Measurements from ENCODE around the gene NAXD.

The NAXD gene

GRCh38 chr13:110682746-110683145 lies 67.4 kb downstream of the NAXD start:
- H3K4me3 ChIP-seq (IDR thresholded peaks at IDR 0.05; ENCODE audit: insufficient read depth, low read depth, low read length): no peak overlapping the region
- no peaks in the 10 kb centered on the region for H3K79me2 ChIP-seq (ENCODE audit: insufficient read depth, low read depth)
- no peak for TF ChIP-seq CTCF (conservative IDR thresholded peaks at IDR 0.05; ENCODE audit: low read depth, low read length)
- no peaks in the 10 kb centered on the region for H3K27me3 ChIP-seq (ENCODE audit: insufficient read depth, low read depth)
- no peak overlapping the region for H3K9ac ChIP-seq
- H3K4me1 ChIP-seq (ENCODE audit: low read depth, poor library complexity, severe bottlenecking): no peaks in the 10 kb centered on the region
- H4K20me1 ChIP-seq (ENCODE audit: insufficient read depth): no peaks in the 10 kb centered on the region
- no peaks in the 10 kb centered on the region for H3K36me3 ChIP-seq (ENCODE audit: insufficient read depth)
- H3K27ac ChIP-seq: no peak overlapping the region
- H3K4me2 ChIP-seq: no peak overlapping the region
- H2AFZ ChIP-seq (ENCODE audit: low read depth): no peak overlapping the region

- no peaks in the 10 kb centered on the region for H3K36me3 ChIP-seq (ENCODE audit: insufficient read depth)
- H3K79me2 ChIP-seq (ENCODE audit: insufficient read depth, low read depth): no peaks in the 10 kb centered on the region
- H2AFZ ChIP-seq (ENCODE audit: low read depth): no peak overlapping the region
- H4K20me1 ChIP-seq (ENCODE audit: insufficient read depth): no peaks in the 10 kb centered on the region
- no peak overlapping the region for H3K9ac ChIP-seq
- H3K4me2 ChIP-seq: no peak overlapping the region
- no peak overlapping the region for H3K4me3 ChIP-seq (IDR thresholded peaks at IDR 0.05; ENCODE audit: insufficient read depth, low read depth, low read length)
- H3K27ac ChIP-seq: no peak overlapping the region
- no peak for TF ChIP-seq CTCF (conservative IDR thresholded peaks at IDR 0.05; ENCODE audit: low read depth, low read length)
- no peaks in the 10 kb centered on the region for H3K27me3 ChIP-seq (ENCODE audit: insufficient read depth, low read depth)
- no peaks in the 10 kb centered on the region for H3K4me1 ChIP-seq (ENCODE audit: low read depth, poor library complexity, severe bottlenecking)
Measured at GRCh38 chr13:110683203-110683883, 68.0 kb downstream of the NAXD start.

GRCh38 chr13:110683921-110684320 lies 68.6 kb downstream of the NAXD start:
- no peaks in the 10 kb centered on the region for H3K4me1 ChIP-seq (ENCODE audit: low read depth, poor library complexity, severe bottlenecking)
- TF ChIP-seq CTCF (conservative IDR thresholded peaks at IDR 0.05; ENCODE audit: low read depth, low read length): no peak
- no peaks in the 10 kb centered on the region for H4K20me1 ChIP-seq (ENCODE audit: insufficient read depth)
- no peaks in the 10 kb centered on the region for H3K27me3 ChIP-seq (ENCODE audit: insufficient read depth, low read depth)
- no peak overlapping the region for H3K9ac ChIP-seq
- H3K79me2 ChIP-seq (ENCODE audit: insufficient read depth, low read depth): no peaks in the 10 kb centered on the region
- H3K4me2 ChIP-seq: no peak overlapping the region
- H2AFZ ChIP-seq (ENCODE audit: low read depth): no peak overlapping the region
- H3K36me3 ChIP-seq (ENCODE audit: insufficient read depth): no peaks in the 10 kb centered on the region
- no peak overlapping the region for H3K4me3 ChIP-seq (IDR thresholded peaks at IDR 0.05; ENCODE audit: insufficient read depth, low read depth, low read length)
- no peak overlapping the region for H3K27ac ChIP-seq

- H3K27me3 ChIP-seq (ENCODE audit: insufficient read depth, low read depth): no peaks in the 10 kb centered on the region
- H3K4me1 ChIP-seq (ENCODE audit: low read depth, poor library complexity, severe bottlenecking): no peaks in the 10 kb centered on the region
- H3K4me3 ChIP-seq (IDR thresholded peaks at IDR 0.05; ENCODE audit: insufficient read depth, low read depth, low read length): no peak overlapping the region
- H3K9ac ChIP-seq: no peak overlapping the region
- no peaks in the 10 kb centered on the region for H3K36me3 ChIP-seq (ENCODE audit: insufficient read depth)
- TF ChIP-seq CTCF (conservative IDR thresholded peaks at IDR 0.05; ENCODE audit: low read depth, low read length): no peak
- no peak overlapping the region for H2AFZ ChIP-seq (ENCODE audit: low read depth)
- no peak overlapping the region for H3K4me2 ChIP-seq
- no peaks in the 10 kb centered on the region for H4K20me1 ChIP-seq (ENCODE audit: insufficient read depth)
- no peak overlapping the region for H3K27ac ChIP-seq
- no peaks in the 10 kb centered on the region for H3K79me2 ChIP-seq (ENCODE audit: insufficient read depth, low read depth)
Measured at GRCh38 chr13:110684388-110685056, 69.2 kb downstream of the NAXD start.
